ENCODE results near the gene ALG12. TPM values are rescaled to one million over a fixed set of nuclear protein-coding genes. Genes with fewer than 3 reads are reported as not detected.

The ALG12 gene
- polyA plus RNA-seq (2012; rRNA removed): 7.5 and 9.9 TPM in 2 replicates
- polyA plus RNA-seq (2012; cell fraction: cytosol; rRNA removed): 6.0 and 8.3 TPM in 2 replicates
- polyA plus RNA-seq (2012; cell fraction: nucleus; rRNA removed): 23.2 and 25.7 TPM in 2 replicates

GRCh38 chr22:49917974-49918910 is at the start of gene ALG12, which contains the start of gene CRELD2:
Gene ALG12 (minus strand): TSS chr22:49918438. CDS start chr22:49913765, 4,673 bp downstream.
Gene CRELD2 (plus strand): TSS chr22:49918634. CDS start chr22:49918770, 136 bp downstream.
- Histone ChIP-seq H3K9ac (peak within 1 kb of the TSS; percentile 86), H3F3A (replicated peaks; ENCODE audit: insufficient read depth) (no peaks in the 10 kb centered on the region), H4K20me1 (ENCODE audit: insufficient read depth) (no peaks in the 10 kb centered on the region), H3K36me3 (replicated peaks in 1 of 2; ENCODE audit: control insufficient read depth in 1 of 2, insufficient read depth in 2 of 2, low read length in 1 of 2) (peaks cover 0 to 24% of the 10 kb centered on the region in 2 experiments), H3K9me2 (no peaks in the 10 kb centered on the region), H3K4me1 (ENCODE audit: control insufficient read depth in 1 of 2, insufficient read depth in 2 of 2, low read depth in 1 of 2, low read length in 1 of 2) (peaks cover 0 to 12% of the 10 kb centered on the region in 2 experiments; a peak in 2 of 4 replicates), H3K27me3 (ENCODE audit: insufficient read depth) (no peaks in the 10 kb centered on the region), H3K9me3 (no peaks in the 10 kb centered on the region), H3K4me2 (peak within 1 kb of the TSS; percentile 96), H3K79me2 (ENCODE audit: insufficient read depth) (0 out of 2 replicates have a peak, but pooled peaks cover 5% of the 10 kb centered on the region), H3K27ac (ENCODE audit: low read depth in 2 of 2, low read length in 1 of 2) (peak within 1 kb of the TSS; percentile 88 to 93), H2AFZ (ENCODE audit: low read depth) (peak within 1 kb of the TSS; percentile 97), H3K4me3 (ENCODE audit: low read depth in 2 of 2, low read length in 1 of 2) (peak within 1 kb of the TSS; percentile 72 to 83)
- DNase-seq: peak; percentile 100
- ChIA-PET POLR2A (interaction anchor here (1.1 to 1.6 kb wide), 2 partner anchors 15 kb away, joined by 5 read pairs; no protein-coding TSS in a partner anchor), CTCF (interaction anchor here (0.7 to 2.2 kb wide), 2 partner anchors 12 to 14 kb away, joined by 3 to 12 read pairs; no protein-coding TSS in a partner anchor)
- under 1% methylated on average over 20 of the region's 103 CpGs for WGBS (ENCODE audit: low lambda C conversion rate)
- no peak for TF ChIP-seq FOSL2 (IDR thresholded peaks at IDR 0.05; ENCODE audit: borderline replicate concordance, low read depth)
- peak; percentile 4 for TF ChIP-seq CHD2 (IDR thresholded peaks at IDR 0.05; ENCODE audit: low read length, partially characterized antibody)
- no peak for TF ChIP-seq ELF1 (IDR thresholded peaks at IDR 0.05)
- 0 out of 2 replicates have a peak, but pooled peaks have one; percentile 31 for TF ChIP-seq TAF1 (IDR thresholded peaks at IDR 0.05; ENCODE audit: borderline replicate concordance, low read depth, low read length)
- TF ChIP-seq RFX5 (IDR thresholded peaks at IDR 0.05; ENCODE audit: low read length): peak; percentile 72
- peak; percentile 63 for TF ChIP-seq NRF1 (IDR thresholded peaks at IDR 0.05; ENCODE audit: low read depth, low read length)
- no peak for TF ChIP-seq JUND (IDR thresholded peaks at IDR 0.05)
- TF ChIP-seq PBX3 (IDR thresholded peaks at IDR 0.05): peak; percentile 4; the same call in 1 of the 2 replicates
- TF ChIP-seq IRF3 (IDR thresholded peaks at IDR 0.05; ENCODE audit: low read depth, low read length): peak; percentile 49
- TF ChIP-seq MAX (IDR thresholded peaks at IDR 0.05; ENCODE audit: low read depth): peak; percentile 50; the same call in 1 of the 2 replicates
- peak; percentile 69 for TF ChIP-seq GABPA (IDR thresholded peaks at IDR 0.05; ENCODE audit: low read depth)
- TF ChIP-seq GATA2 (CRISPR knock-in tag; IDR thresholded peaks at IDR 0.05): no peak
- TF ChIP-seq YY1 (IDR thresholded peaks at IDR 0.05; ENCODE audit: low read depth): peak; percentile 99
- TF ChIP-seq MXI1 (IDR thresholded peaks at IDR 0.05; ENCODE audit: low read depth, low read length): peak; percentile 83
- TF ChIP-seq RAD21 (IDR thresholded peaks at IDR 0.05; ENCODE audit: low read length): no peak
